ENCODE results near the gene ARL15.

The ARL15 gene

DNA sequence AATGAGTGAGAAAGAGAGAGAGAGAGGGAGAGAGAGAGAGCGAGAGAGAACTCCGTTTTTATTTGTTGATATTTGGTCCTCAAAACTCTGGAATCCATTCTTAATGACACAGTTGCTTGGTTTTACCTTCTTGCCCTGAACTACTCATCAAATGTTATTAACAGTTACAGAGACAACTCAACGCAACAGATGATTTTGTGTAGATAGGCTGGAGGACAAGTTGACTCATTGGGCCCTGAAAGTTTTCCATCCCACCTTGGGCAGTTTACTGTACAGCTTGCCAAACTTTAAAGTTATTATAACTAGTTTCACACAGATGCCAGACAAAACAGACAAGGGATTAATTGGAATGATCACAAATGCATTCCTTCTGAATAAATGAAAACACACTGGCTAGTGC lies 339.9 kb downstream of the ARL15 start:
- no peak for DNase-seq

GRCh38 chr5:53969176-53969730 lies 341.1 kb downstream of the ARL15 start:
- DNase-seq: no peak

DNA sequence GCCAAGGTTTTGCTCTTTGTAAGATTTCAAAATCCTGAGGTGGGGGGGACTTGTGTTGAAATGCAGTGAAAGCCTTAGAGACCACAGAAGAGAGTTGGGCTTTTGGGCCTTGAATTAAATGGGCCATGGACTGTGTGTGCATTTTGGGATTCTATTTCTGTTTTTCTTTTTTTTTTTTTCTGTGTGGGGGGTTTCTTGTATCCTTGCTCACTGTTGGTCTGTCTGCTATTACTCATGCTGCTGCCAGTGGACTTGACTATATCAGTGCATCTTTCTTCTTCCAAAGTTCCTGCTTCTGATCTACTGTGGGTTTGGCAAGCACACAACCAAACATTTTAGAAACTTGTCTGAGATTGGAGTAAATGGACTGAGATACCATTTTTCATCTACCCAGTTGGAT lies 344.9 kb downstream of the ARL15 start:
- no peak for DNase-seq

- no peak for DNase-seq
Observed at GRCh38 chr5:53963958-53964357, 346.4 kb downstream of the ARL15 start.

GRCh38 chr5:53962306-53962705 lies 348.1 kb downstream of the ARL15 start:
- no peak for DNase-seq

DNA sequence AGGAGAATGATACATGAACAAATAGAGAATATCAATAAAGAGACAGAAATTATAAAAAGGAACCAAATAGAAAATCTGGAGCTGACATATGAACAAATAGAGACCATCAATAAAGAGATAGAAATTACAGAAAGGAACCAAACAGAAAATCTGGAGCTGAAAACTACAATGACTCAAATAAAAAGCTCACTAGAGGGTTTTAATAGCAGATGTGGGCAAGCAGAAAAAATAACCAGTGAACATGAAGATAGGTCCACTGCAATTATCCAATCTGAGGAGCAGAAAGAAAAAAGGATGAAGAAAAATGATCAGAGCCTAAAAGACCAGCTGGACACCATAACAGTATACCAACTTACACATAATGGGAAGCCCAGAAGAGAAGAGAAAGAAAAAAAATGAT lies 353.7 kb downstream of the ARL15 start:
- no peak for DNase-seq

GRCh38 chr5:53956196-53956595 lies 354.2 kb downstream of the ARL15 start:
- DNase-seq: no peak

DNA sequence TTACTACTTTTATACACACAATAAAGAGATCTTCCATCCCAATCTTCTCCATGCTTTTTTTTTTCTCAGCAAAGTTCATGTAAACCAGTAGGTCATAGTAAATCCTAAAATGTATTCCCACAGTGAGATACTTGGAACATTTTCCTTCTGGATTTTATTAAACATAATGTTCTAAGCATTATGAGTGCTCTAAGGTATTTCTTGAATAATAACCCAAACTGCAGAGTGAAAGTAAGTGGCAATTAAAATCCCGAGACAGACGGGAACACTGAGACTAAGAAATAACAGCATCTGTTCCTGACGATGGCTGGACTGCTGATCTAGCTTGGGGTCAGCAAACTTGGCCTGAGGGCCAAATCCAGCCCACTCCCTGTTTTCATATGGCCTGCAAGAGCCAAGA lies 359.8 kb downstream of the ARL15 start:
- no peak for DNase-seq

DNA sequence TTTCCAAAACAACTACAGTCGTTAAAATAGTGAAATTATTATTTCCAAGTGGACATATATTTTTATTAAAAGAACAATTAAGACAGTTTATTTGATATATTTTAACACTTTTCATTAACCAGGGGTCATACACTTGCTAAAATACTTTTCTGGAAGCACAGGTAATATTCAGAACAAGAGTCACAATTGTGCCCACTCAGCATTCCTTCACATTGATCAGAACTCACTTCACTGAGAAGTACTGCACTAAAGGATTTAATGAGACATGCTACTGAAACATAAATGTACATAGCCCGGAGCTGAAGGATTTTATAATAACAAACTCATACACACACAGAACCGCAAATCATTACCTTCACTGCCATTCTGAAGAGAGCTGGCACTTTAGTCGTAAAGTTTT lies 361.8 kb downstream of the ARL15 start:
- no peak for DNase-seq

DNA sequence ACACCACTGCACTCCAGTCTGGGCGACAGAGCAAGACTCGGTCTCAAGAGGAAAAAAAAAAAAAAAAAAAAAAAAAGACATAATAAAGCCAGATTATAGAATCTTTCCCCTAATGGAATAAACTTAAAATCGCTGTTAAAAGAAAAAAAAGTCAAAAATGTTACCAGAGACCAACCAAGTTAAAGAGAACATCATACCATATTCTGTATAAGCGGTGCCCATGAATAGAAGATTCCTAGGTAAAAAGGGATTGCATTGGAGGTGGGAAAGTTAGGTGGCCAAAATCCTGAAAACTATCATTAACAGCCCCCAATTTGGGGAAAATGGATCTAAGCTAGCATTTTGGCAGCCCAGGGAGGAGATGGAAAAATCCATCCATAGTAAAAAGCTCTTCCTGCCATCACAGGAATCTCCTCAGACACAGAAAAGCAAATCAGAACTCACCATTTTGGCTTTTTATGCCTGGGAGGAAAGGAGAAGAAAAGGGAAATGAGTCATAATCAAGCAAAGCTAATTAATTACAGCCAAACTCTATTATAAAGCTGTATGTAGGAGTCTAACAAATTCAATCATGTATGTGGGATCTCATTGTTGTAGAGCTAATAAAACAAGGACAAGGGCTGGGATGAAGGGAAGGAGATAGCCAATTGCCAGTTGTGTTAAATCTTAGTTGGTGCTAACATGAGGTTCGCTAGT lies 363.8 kb downstream of the ARL15 start:
- DNase-seq: no peak

DNA sequence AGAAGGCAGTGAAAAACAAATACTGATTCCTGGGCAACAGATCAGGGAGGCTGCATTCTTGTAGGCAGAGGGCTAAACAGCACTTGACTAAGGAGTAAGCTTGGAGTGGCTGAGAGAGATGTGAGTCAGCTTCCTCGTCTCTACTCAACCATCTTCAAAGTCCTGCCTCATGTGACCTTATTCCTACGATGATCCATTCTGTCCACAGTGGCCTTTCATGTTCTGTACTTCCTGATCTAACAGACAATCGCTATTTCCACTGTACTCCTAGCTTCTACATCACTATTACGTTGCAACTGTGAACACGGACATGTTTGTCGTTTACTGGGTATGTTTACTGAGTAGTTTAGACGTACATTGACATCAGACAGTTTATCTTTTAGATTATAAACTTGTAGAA lies 365.4 kb downstream of the ARL15 start:
- no peak for DNase-seq

DNA sequence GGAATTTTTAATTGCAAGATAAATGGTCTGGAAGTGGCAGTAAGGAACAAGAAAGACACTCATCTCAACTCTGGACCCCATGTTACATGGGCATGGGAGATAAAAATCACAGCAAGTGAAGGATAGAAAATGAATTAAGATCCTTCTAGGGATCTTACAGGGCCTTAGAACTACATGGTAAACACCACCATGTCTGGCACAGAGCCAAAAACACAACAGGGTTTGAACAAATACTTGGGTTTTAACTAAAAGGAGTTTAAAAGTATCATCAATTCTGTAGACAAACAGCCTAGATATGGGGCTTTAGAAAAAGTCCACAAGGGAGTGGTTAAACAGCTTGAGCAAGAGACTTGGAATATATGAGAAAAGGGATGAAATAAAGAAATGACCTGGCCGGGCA lies 366.4 kb downstream of the ARL15 start:
- DNase-seq: no peak

DNA sequence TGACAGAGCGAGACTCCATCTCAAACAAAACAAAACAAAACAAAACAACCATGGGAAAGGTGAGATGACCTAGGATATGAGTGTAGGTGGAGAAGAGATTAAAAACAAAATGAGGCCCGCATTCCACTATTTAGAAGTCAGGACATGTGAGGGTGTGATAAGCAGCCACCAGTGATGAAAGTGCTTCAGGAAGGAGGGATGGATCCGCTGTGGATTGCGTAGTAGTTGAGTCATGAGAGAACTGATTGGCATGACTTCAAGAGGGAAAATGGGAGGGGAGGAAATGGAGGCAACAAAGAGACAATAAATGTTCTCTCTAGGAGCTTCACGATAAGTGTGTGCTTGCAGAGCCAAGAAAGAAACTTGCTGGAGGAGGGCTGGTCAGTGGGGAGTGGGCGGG lies 367.6 kb downstream of the ARL15 start:
- no peak for DNase-seq

DNA sequence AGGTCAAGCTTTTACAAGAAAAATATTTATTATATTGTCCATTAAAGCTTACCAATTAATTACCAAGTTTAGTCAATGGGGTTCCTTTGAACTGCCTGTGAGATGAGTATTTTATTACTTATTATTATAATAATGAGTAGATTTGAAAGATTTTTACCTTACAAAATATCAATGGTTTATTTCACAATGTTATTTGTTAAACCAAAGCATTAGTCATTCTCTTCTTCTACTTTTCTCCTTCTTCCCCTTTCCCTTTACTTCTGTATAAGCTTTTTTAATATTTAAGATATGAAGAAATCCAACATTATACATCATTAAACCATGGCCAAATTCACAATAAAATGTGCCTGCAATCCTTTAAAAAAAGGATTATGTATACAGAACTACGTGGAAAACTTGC lies 369.5 kb downstream of the ARL15 start:
- DNase-seq: no peak

GRCh38 chr5:53937467-53937866 lies 372.9 kb downstream of the ARL15 start:
- no peak for DNase-seq

GRCh38 chr5:53936481-53937352 lies 373.7 kb downstream of the ARL15 start:
- DNase-seq: no peak

GRCh38 chr5:53934151-53934820 lies 376.1 kb downstream of the ARL15 start:
- no peak for DNase-seq

DNA sequence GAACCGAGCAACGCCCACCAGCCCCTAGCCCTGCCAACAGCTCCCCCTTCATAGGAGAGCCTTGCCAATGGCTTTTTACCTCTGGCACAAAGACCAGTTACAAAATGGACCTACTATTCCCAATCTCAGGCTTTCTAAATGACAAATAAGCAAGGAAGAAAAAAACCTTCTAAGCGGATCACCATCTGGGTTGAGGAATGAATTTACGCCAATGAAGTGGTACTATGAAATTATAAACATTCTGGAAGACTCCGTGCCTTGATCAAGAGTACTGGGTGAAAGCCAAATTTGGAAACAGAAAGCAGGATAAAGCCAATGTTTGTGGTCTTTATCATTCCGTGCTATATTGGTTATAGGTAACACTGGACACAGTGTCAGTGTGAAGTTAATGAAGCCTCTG lies 378.0 kb downstream of the ARL15 start:
- DNase-seq: no peak

DNA sequence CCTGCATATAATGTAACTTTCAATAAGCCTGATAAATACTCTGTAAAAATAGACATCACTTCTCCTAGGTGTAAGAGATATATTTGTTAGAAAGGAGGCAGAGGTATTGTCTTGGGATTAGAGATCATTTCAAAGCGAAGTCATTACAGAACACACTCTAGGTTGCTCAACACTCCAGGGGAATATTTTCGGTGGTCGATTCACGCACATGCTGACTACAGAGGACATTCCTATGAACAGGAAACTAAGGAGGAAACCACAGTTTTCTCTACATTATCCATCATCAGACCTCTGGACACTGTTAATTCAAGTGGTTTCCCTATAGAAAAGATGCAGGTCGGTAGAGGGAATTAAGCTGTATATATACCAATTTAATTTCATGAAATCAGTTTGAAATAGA lies 379.9 kb downstream of the ARL15 start:
- DNase-seq: no peak

DNA sequence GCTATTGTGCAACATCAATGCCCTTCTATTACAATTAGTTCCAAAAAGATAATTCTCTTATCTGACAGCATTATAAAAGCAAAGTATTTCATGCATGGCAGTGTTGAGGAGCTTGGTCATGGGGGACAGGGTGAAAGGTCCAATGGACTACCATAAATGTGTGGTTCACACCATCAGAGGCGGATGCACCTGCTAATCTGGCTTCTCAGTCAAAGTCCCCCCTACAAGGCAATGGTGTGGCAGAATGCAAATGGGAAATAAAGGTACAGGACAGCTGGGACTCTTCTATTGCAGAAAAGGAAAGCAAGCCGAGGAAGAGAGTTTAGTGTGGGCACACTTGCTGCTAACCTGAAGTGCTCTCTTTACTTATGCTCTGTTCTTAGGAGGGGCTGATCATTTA lies 380.8 kb downstream of the ARL15 start:
- no peak for DNase-seq

DNA sequence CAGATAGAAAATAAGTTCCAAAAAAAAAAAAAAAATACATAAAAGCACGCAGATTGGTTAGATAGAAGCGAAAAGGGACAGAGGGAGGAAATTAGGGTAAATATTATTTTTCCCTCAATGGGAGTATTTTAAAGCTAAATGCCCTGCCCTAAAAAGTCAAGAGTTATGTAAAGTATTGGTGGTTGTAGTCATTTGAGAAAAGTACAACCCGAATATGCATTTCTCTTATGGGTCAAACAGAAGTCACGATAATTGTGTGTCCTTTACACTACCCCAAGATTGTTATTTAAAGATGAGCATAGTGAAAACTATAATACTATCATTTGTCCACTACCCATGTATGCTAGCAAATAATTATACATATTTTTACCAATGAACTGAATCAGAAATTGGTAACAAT lies 381.2 kb downstream of the ARL15 start:
- DNase-seq: no peak

DNA sequence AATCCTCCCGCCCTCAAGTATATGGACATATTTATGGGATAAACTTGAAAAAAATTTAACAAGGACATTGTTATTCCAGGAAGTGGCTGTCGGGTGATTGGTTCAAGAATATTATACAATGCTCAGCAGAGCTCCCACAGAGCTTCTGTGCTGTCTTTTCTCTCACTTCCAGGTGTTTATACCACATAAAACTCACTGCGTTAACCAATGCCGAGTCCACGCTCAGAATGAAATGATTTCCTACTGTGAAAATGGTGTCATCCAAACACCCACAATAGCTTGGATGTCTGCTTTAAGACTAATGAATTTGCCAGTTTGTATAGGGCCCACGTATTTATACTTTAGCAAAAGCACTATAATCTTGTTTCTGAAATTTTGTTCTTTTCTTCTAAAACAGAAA lies 381.7 kb downstream of the ARL15 start:
- no peak for DNase-seq

DNA sequence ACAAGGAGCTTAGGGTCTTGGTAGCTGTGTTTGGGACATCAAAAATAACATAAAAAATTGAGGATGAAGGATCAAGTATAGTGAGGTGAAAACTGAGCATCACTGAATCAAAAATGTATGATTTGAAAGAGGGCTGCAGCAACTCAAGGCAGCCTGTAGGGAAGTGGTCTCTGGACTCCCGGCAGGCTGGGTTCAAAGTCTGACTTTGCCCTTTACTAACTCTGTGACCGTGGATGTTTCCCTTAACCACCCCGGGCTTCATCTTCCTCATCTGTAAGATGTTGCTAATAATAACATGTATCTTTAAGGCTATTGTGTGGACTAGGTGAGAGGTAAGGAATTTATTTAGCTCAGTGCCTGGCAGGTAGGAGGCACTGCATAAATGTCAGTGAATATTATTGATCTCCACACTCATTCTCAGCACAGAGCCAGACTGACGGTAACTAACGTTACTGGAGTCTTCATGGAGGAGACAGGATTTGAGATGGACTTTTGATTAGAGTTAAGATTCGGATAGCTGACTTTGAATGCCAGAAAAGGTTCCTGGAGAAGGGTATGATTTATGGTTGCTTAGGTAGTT lies 382.6 kb downstream of the ARL15 start:
- no peak for DNase-seq
